NB4 (cell line): ENCODE data around the gene CCNY.

Experiments used
- POLR2A ChIP-seq: IDR thresholded peaks from 2 replicates; pipeline ENCODE4 v1.6.1; 2011; ENCODE audit warnings: mild to moderate bottlenecking; ENCODE audit not compliant: insufficient read length; ENCODE audit errors: extremely low read depth
- TF ChIP-seq, protein P1 (sequence below): IDR thresholded peaks from one replicate; pipeline ENCODE4 v1.5.1; 2012; ENCODE audit warnings: low read depth, low read length

DNA sequence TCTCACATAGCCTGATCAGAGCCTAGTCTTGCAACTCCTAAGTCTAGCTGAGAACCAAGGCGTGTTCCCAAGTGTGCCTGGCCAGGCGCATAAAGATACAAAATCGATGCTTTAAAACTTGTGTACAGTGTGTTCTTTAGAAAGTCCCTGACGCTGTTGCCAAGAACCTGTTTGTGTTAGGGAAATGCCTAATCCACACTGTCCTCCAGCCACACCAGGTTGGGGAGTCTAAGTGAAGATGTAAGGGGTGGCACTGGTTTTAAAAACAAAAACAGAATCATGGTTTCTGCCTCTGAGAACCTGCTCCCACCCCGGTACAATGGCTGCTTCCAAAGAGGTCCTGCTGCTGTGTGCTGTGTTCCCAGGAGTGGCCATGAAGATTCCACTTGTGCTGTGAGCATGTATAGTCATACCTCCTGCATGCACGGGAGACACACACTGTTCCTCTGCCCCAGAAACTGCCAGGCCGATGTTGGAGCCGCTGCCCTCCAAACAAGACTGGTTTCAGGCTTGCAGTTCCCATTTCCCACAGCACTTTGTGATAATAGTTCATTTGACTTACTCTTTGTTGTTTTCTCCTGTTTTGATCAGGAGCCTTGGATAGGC lies 88.5 kb downstream of the CCNY start:
- TF ChIP-seq, protein P1, sequence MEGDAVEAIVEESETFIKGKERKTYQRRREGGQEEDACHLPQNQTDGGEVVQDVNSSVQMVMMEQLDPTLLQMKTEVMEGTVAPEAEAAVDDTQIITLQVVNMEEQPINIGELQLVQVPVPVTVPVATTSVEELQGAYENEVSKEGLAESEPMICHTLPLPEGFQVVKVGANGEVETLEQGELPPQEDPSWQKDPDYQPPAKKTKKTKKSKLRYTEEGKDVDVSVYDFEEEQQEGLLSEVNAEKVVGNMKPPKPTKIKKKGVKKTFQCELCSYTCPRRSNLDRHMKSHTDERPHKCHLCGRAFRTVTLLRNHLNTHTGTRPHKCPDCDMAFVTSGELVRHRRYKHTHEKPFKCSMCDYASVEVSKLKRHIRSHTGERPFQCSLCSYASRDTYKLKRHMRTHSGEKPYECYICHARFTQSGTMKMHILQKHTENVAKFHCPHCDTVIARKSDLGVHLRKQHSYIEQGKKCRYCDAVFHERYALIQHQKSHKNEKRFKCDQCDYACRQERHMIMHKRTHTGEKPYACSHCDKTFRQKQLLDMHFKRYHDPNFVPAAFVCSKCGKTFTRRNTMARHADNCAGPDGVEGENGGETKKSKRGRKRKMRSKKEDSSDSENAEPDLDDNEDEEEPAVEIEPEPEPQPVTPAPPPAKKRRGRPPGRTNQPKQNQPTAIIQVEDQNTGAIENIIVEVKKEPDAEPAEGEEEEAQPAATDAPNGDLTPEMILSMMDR: no peak
- TF ChIP-seq POLR2A: no peak
